ES-I3 (cell line): ENCODE data around the gene FHAD1.

ENCODE experiments used
- H3K36me3 ChIP-seq: 2 replicates; pipeline ENCODE4 v1.6.1; 2013; ENCODE audit warnings: mild to moderate bottlenecking, low read length, control low read depth, moderate library complexity; ENCODE audit not compliant: insufficient read depth
- H3K4me1 ChIP-seq: 2 replicates; pipeline ENCODE4 v1.6.1; 2013; ENCODE audit warnings: mild to moderate bottlenecking, control low read depth, low read length; ENCODE audit not compliant: insufficient read depth
- H3K9ac ChIP-seq: 2 replicates; pipeline ENCODE4 v1.6.1; 2013; ENCODE audit warnings: low read depth, mild to moderate bottlenecking, low read length, moderate library complexity
- H3K9me3 ChIP-seq: 2 replicates; pipeline ENCODE4 v1.6.1; 2013; ENCODE audit warnings: mild to moderate bottlenecking, low read length, moderate library complexity; ENCODE audit not compliant: control insufficient read depth, insufficient read depth

The FHAD1 gene

GRCh38 chr1:15308621-15309027 is 61.6 kb downstream of the FHAD1 start:
- H3K36me3 ChIP-seq, result no peaks in the 10 kb centered on the region
- no peak overlapping the region for H3K9ac ChIP-seq
- H3K9me3 ChIP-seq, result no peaks in the 10 kb centered on the region; the same call in 1 of the 2 replicates
- H3K4me1 ChIP-seq, result no peaks in the 10 kb centered on the region

- H3K4me1 ChIP-seq, result no peaks in the 10 kb centered on the region
- H3K36me3 ChIP-seq, result no peaks in the 10 kb centered on the region
- H3K9ac ChIP-seq, result no peak overlapping the region
- no peaks in the 10 kb centered on the region; the same call in 1 of the 2 replicates for H3K9me3 ChIP-seq
Measured at GRCh38 chr1:15309687-15310086, 62.7 kb downstream of the FHAD1 start.

GRCh38 chr1:15310544-15310943 is 63.5 kb downstream of the FHAD1 start:
- H3K9me3 ChIP-seq, result no peaks in the 10 kb centered on the region

GRCh38 chr1:15311122-15311822 is 64.2 kb downstream of the FHAD1 start:
- no peak overlapping the region for H3K9ac ChIP-seq
- no peaks in the 10 kb centered on the region for H3K9me3 ChIP-seq
- no peaks in the 10 kb centered on the region for H3K36me3 ChIP-seq
- peaks cover 4% of the 10 kb centered on the region; the same call in 1 of the 2 replicates for H3K4me1 ChIP-seq

More at GRCh38 chr1:15310544-15310943, 63.5 kb downstream of the FHAD1 start:
- Histone ChIP-seq H3K36me3 (no peaks in the 10 kb centered on the region), H3K9ac (no peak overlapping the region), H3K4me1 (no peaks in the 10 kb centered on the region)

- Histone ChIP-seq H3K9ac (no peak overlapping the region), H3K36me3 (no peaks in the 10 kb centered on the region), H3K9me3 (no peaks in the 10 kb centered on the region), H3K4me1 (peaks cover 7% of the 10 kb centered on the region; the same call in 1 of the 2 replicates)
Measured at GRCh38 chr1:15311880-15312279, 64.9 kb downstream of the FHAD1 start.

- Histone ChIP-seq H3K9ac (no peak overlapping the region), H3K36me3 (no peaks in the 10 kb centered on the region), H3K4me1 (peaks cover 7% of the 10 kb centered on the region; the same call in 1 of the 2 replicates), H3K9me3 (no peaks in the 10 kb centered on the region)
Measured at GRCh38 chr1:15312626-15313411, 65.8 kb downstream of the FHAD1 start.

- Histone ChIP-seq H3K9ac (no peak overlapping the region), H3K9me3 (no peaks in the 10 kb centered on the region), H3K36me3 (no peaks in the 10 kb centered on the region), H3K4me1 (peaks cover 7% of the 10 kb centered on the region; the same call in 1 of the 2 replicates)
Measured at GRCh38 chr1:15314328-15315281, 67.6 kb downstream of the FHAD1 start.

GRCh38 chr1:15315815-15316214 is 68.8 kb downstream of the FHAD1 start:
- no peaks in the 10 kb centered on the region for H3K36me3 ChIP-seq
- H3K9me3 ChIP-seq, result peaks cover 3% of the 10 kb centered on the region; the same call in 1 of the 2 replicates
- peaks cover 7% of the 10 kb centered on the region; the same call in 1 of the 2 replicates for H3K4me1 ChIP-seq

GRCh38 chr1:15316510-15316909 is 69.5 kb downstream of the FHAD1 start:
- H3K4me1 ChIP-seq, result peaks cover 7% of the 10 kb centered on the region; the same call in 1 of the 2 replicates
- no peak overlapping the region for H3K9ac ChIP-seq
- no peaks in the 10 kb centered on the region for H3K36me3 ChIP-seq
- H3K9me3 ChIP-seq, result peaks cover 3% of the 10 kb centered on the region; the same call in 1 of the 2 replicates

More at GRCh38 chr1:15315815-15316214, 68.8 kb downstream of the FHAD1 start:
- no peak overlapping the region for H3K9ac ChIP-seq

GRCh38 chr1:15320267-15320666 is 73.2 kb downstream of the FHAD1 start:
- no peak overlapping the region for H3K9ac ChIP-seq
- H3K36me3 ChIP-seq, result no peaks in the 10 kb centered on the region
- H3K9me3 ChIP-seq, result peaks cover 3% of the 10 kb centered on the region; the same call in 1 of the 2 replicates
- peaks cover 15% of the 10 kb centered on the region; the same call in 1 of the 2 replicates for H3K4me1 ChIP-seq

GRCh38 chr1:15321601-15322000 is 74.6 kb downstream of the FHAD1 start:
- Histone ChIP-seq H3K9ac (no peak overlapping the region), H3K9me3 (peaks cover 3% of the 10 kb centered on the region; the same call in 1 of the 2 replicates), H3K4me1 (peaks cover 8% of the 10 kb centered on the region; the same call in 1 of the 2 replicates), H3K36me3 (no peaks in the 10 kb centered on the region)

- H3K9me3 ChIP-seq, result peaks cover 3% of the 10 kb centered on the region; the same call in 1 of the 2 replicates
- H3K9ac ChIP-seq, result no peak overlapping the region
- H3K4me1 ChIP-seq, result peaks cover 8% of the 10 kb centered on the region; the same call in 1 of the 2 replicates
- no peaks in the 10 kb centered on the region for H3K36me3 ChIP-seq
Measured at GRCh38 chr1:15322648-15323350, 75.8 kb downstream of the FHAD1 start.

- Histone ChIP-seq H3K4me1 (peaks cover 8% of the 10 kb centered on the region; the same call in 1 of the 2 replicates), H3K9me3 (peaks cover 3% of the 10 kb centered on the region; the same call in 1 of the 2 replicates), H3K9ac (no peak overlapping the region), H3K36me3 (no peaks in the 10 kb centered on the region)
Measured at GRCh38 chr1:15323351-15323988, 76.4 kb downstream of the FHAD1 start.
